Endothelial cell (in vitro differentiated cells): ENCODE results near the gene RTP5. TPM values are rescaled to one million over a fixed set of nuclear protein-coding genes. Genes with fewer than 3 reads are reported as not detected.
A peak's percentile ranks its signal among the peaks of the same experiment; 100 is the strongest.
"Not testable (repeated sequence)": the region's sequence is repeated elsewhere in the genome, so short reads cannot be mapped to it uniquely, and the experiment has no call there.

Experiments used
- DNase-seq: peaks from one replicate; pipeline ENCODE4 v3.0.0; 2021; ENCODE audit warnings: low spot score
- H3K27ac Mint-ChIP-seq: one replicate; pipeline ENCODE4 v1.8.0; 2021; ENCODE audit warnings: mixed read lengths, inconsistent platforms; ENCODE audit not compliant: unreplicated experiment
- H3K27me3 Mint-ChIP-seq: one replicate; pipeline ENCODE4 v1.8.0; 2021; ENCODE audit warnings: mild to moderate bottlenecking, moderate library complexity, mixed read lengths, inconsistent platforms; ENCODE audit not compliant: unreplicated experiment
- H3K36me3 Mint-ChIP-seq: one replicate; pipeline ENCODE4 v1.8.0; 2021; ENCODE audit warnings: mild to moderate bottlenecking, low read depth, mixed read lengths, inconsistent platforms; ENCODE audit not compliant: unreplicated experiment
- H3K4me1 Mint-ChIP-seq: one replicate; pipeline ENCODE4 v1.8.0; 2021; ENCODE audit warnings: mild to moderate bottlenecking, mixed read lengths, inconsistent platforms; ENCODE audit not compliant: unreplicated experiment
- H3K4me3 Mint-ChIP-seq: one replicate; pipeline ENCODE4 v1.8.0; 2021; ENCODE audit warnings: mild to moderate bottlenecking, mixed read lengths, inconsistent platforms; ENCODE audit not compliant: unreplicated experiment
- H3K9me3 Mint-ChIP-seq: one replicate; pipeline ENCODE4 v1.8.0; 2021; ENCODE audit warnings: mixed read lengths, inconsistent platforms; ENCODE audit not compliant: unreplicated experiment
- total RNA-seq: library from RNA; stranded (reverse); fragmentation: NEBNext Ultra II Directional; extraction: Animal tissue kit (Norgen Biotek cat#: 25700); gene quantifications from one replicate; pipeline ENCODE4 v1.2.1, GENCODE V29; 2021; ENCODE audit not compliant: unreplicated experiment
- TF ChIP-seq, protein P1 (sequence below): fragments of 200-600 bp; sonication (generic); IDR thresholded peaks from one replicate; pipeline ENCODE4 v1.5.0; 2021; ENCODE audit warnings: antibody characterized with exemption; ENCODE audit not compliant: unreplicated experiment

The RTP5 gene
- total RNA-seq, 1 donor from 2014 or later, result not detected

DNA sequence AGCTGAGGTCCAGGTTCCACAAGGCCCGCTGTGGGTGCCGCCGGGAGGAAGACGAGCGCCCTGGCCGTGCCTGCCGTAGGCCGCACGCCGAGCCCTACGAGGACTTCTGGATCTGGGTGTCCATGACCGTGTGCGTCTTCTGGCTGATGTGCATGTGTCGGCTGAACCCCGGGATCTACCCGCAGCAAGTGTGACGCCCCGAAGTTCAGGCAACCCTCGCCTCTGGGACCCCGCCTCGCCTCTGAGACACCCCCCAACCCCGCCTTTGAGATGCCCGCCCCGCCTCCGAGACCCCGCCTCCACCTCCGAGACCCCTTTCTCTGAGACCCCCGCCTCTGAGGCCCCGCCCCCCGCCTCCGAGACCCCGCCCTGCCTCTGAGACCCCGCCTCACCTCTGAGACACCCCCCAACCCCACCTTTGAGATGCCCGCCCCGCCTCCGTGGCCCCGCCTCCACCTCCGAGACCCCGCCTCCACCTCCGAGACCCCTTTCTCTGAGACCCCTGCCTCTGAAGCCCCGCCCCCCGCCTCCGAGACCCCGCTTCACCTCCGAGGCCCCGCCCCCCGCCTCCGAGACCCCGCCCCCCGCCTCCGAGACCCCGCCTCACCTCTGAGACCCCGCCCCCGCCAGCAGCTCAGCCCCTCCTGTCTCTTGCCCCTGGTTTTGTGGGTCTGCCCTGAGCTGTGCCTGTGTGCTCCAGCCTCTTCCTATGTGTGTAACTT, 3.7 kb downstream of the RTP5 start:
- no peak for DNase-seq
- H3K36me3 Mint-ChIP-seq, result no peaks in the 10 kb centered on the region
- no peak overlapping the region for H3K4me3 Mint-ChIP-seq
- peaks cover 1% of the 10 kb centered on the region for H3K27me3 Mint-ChIP-seq
- H3K27ac Mint-ChIP-seq, result no peak overlapping the region
- H3K9me3 Mint-ChIP-seq, result no peaks in the 10 kb centered on the region
- no peaks in the 10 kb centered on the region for H3K4me1 Mint-ChIP-seq
- TF ChIP-seq, protein P1, sequence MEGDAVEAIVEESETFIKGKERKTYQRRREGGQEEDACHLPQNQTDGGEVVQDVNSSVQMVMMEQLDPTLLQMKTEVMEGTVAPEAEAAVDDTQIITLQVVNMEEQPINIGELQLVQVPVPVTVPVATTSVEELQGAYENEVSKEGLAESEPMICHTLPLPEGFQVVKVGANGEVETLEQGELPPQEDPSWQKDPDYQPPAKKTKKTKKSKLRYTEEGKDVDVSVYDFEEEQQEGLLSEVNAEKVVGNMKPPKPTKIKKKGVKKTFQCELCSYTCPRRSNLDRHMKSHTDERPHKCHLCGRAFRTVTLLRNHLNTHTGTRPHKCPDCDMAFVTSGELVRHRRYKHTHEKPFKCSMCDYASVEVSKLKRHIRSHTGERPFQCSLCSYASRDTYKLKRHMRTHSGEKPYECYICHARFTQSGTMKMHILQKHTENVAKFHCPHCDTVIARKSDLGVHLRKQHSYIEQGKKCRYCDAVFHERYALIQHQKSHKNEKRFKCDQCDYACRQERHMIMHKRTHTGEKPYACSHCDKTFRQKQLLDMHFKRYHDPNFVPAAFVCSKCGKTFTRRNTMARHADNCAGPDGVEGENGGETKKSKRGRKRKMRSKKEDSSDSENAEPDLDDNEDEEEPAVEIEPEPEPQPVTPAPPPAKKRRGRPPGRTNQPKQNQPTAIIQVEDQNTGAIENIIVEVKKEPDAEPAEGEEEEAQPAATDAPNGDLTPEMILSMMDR, result no peak

- no peaks in the 10 kb centered on the region for H3K36me3 Mint-ChIP-seq
- no peaks in the 10 kb centered on the region for H3K9me3 Mint-ChIP-seq
- no peak overlapping the region for H3K4me3 Mint-ChIP-seq
- H3K4me1 Mint-ChIP-seq, result no peaks in the 10 kb centered on the region
- no peak overlapping the region for H3K27ac Mint-ChIP-seq
- H3K27me3 Mint-ChIP-seq, result peaks cover 1% of the 10 kb centered on the region
- TF ChIP-seq, protein P1, result no peak
- no peak for DNase-seq
Measured at GRCh38 chr2:241873803-241874110, 4.2 kb downstream of the RTP5 start.

GRCh38 chr2:241874277-241874925, 4.9 kb downstream of the RTP5 start:
- no peak for DNase-seq
- Mint-ChIP-seq H3K4me3 (no peak overlapping the region), H3K9me3 (no peaks in the 10 kb centered on the region), H3K4me1 (no peaks in the 10 kb centered on the region), H3K27me3 (peaks cover 1% of the 10 kb centered on the region), H3K36me3 (no peaks in the 10 kb centered on the region), H3K27ac (no peak overlapping the region)
- TF ChIP-seq, protein P1, result no peak

- not testable (repeated sequence) for H3K4me1 Mint-ChIP-seq, H3K27me3 Mint-ChIP-seq, DNase-seq, H3K9me3 Mint-ChIP-seq, H3K27ac Mint-ChIP-seq, H3K36me3 Mint-ChIP-seq, H3K4me3 Mint-ChIP-seq
- TF ChIP-seq, protein P1, result peak; percentile 40
Measured at GRCh38 chr2:241875754-241876527, 6.4 kb downstream of the RTP5 start.
